NB4 (cell line): ENCODE measurements around the gene RAE1.

Source experiments
- DNase-seq: peaks from one replicate; pipeline ENCODE4 v3.0.0; 2010; ENCODE audit warnings: low read depth
- H3K4me3 ChIP-seq: one replicate; pipeline ENCODE4 v1.5.1; 2011; ENCODE audit warnings: mild to moderate bottlenecking, low read depth, low read length, moderate library complexity
- MYC ChIP-seq: IDR thresholded peaks from 2 replicates; pipeline ENCODE4 v1.6.1; 2011; ENCODE audit warnings: low read depth, low read length
- POLR2A ChIP-seq: IDR thresholded peaks from 2 replicates; pipeline ENCODE4 v1.6.1; 2011; ENCODE audit warnings: mild to moderate bottlenecking; ENCODE audit not compliant: insufficient read length; ENCODE audit errors: extremely low read depth
- TF ChIP-seq, protein P1 (sequence below): IDR thresholded peaks from 2 replicates; pipeline ENCODE4 v1.6.1; 2011; ENCODE audit warnings: low read depth, low read length
- TF ChIP-seq, protein P2 (sequence below): IDR thresholded peaks from one replicate; pipeline ENCODE4 v1.5.1; 2012; ENCODE audit warnings: low read depth, low read length

RAE1 gene

DNA sequence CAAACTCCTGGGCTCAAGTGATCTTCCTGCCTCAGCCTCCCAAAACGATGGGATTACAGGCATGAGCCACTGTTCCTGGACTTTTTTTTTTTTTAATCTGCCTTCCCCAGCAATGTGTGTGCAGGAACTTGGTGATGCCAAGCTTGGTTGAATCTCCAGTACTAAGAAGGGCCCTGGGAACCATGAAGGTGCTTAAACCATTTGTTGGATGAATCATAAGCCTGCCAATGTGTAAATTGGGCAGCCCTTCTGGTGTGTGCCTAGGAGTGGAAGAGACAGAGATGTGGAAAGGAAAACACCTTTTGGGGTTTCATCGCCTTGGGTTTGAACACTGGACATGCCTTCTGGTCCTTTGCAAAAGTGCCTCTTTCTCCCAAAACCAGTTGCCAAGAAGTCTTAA lies 28.6 kb upstream of the RAE1 start:
- DNase-seq, result no peak
- TF ChIP-seq MYC (no peak), POLR2A (no peak)
- TF ChIP-seq, protein P1, sequence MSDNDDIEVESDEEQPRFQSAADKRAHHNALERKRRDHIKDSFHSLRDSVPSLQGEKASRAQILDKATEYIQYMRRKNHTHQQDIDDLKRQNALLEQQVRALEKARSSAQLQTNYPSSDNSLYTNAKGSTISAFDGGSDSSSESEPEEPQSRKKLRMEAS, result no peak
- TF ChIP-seq, protein P2, sequence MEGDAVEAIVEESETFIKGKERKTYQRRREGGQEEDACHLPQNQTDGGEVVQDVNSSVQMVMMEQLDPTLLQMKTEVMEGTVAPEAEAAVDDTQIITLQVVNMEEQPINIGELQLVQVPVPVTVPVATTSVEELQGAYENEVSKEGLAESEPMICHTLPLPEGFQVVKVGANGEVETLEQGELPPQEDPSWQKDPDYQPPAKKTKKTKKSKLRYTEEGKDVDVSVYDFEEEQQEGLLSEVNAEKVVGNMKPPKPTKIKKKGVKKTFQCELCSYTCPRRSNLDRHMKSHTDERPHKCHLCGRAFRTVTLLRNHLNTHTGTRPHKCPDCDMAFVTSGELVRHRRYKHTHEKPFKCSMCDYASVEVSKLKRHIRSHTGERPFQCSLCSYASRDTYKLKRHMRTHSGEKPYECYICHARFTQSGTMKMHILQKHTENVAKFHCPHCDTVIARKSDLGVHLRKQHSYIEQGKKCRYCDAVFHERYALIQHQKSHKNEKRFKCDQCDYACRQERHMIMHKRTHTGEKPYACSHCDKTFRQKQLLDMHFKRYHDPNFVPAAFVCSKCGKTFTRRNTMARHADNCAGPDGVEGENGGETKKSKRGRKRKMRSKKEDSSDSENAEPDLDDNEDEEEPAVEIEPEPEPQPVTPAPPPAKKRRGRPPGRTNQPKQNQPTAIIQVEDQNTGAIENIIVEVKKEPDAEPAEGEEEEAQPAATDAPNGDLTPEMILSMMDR, result no peak
- H3K4me3 ChIP-seq, result no peak overlapping the region

DNA sequence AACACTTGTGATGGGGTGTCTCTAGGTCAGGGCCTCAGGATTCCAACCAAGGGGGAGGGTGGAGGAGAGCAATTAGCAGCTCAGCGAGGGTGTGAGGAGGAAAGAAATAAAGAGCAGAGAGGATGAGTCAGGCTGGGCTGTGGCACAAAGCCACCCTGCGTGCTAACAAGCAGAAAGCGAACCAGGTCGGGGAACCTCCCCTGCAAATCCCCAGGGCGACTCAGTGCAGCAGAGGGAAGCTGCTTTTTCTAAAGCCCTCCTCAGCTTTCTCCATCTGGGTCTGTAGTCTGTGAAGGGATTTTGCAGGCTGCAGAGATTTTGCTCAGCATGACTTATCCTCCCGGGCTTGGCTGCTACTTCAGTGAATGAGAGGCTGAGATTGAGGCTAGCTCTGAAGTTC lies 28.0 kb upstream of the RAE1 start:
- TF ChIP-seq, protein P2, result no peak
- TF ChIP-seq, protein P1, result no peak
- TF ChIP-seq MYC (no peak), POLR2A (no peak)
- no peak overlapping the region for H3K4me3 ChIP-seq
- DNase-seq, result peak; percentile 86

DNA sequence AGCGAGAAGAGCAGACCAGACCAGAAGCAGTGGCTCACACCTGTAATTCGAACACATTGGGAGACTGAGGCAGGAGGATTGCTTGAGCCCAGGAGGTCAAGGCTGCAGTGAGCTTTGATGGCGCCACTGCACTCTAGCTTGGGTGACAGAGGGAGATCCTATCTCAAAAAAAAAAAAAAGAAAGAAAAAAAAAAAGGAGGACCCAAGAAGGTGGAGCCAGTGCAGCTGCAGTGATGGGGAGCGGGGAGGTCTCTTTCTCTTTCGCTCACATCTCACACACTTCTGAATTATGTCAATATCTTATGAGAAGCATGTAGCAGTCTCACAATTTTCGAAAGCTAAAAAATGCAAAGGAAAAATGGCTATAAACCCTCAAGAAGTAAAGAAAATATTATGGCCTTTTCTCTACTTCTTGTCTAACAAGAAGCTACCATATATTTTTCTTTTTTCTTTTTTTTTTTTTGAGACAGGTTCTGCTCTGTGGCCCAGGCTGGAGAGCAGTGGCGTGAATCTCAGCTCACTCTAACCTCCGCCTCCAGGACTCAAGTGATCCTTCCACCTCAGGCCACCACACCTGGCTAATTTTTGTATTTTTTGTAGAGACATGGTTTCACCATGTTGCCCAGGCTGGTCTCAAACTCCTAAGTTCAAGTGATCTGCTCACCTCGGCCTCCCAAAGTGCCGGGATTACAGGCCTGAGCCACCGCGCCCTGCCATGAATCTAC lies 25.3 kb upstream of the RAE1 start:
- no peak overlapping the region for H3K4me3 ChIP-seq
- no peak for DNase-seq
- TF ChIP-seq, protein P2, result no peak
- TF ChIP-seq, protein P1, result no peak
- TF ChIP-seq MYC (no peak), POLR2A (no peak)

DNA sequence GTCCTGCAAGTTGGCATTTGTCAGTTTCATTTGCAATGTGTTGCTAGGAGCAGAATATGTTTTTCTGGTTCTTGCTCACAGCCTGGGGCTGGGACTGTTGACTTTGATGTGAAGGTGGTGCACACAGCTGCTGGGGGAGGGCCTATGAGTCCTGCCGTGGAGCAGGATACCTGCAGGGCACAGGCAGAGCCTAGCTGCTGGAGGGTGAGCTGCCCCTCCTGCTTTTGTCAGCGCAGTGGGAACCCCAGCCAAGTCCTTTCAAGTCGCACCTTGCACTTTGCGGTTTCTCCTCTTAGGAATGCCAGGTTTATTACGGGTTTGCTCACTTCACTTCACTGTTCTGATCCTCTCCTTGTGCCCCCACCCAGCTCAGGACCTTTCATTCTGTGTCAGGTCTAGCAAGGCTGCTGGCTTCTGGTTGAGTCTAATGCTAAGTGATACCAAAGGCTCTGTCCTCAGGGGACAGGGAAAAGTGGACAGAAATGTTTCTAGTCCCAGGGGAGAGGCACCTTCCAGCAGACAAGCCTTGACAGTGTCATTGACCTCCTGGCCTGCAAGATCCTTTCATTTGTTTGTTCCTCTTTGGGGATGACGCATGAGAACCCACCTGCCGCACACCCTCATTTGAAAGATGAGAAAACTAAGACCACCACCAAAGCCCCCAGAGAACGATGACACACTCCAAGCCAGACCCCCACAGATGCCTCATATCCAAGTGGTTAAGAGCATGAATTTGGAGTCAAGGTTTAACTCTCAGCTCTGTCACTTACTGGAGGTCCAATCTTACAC lies 24.2 kb upstream of the RAE1 start:
- TF ChIP-seq POLR2A (no peak), MYC (no peak)
- TF ChIP-seq, protein P2, result no peak
- TF ChIP-seq, protein P1, result no peak
- H3K4me3 ChIP-seq, result no peak overlapping the region
- no peak for DNase-seq

DNA sequence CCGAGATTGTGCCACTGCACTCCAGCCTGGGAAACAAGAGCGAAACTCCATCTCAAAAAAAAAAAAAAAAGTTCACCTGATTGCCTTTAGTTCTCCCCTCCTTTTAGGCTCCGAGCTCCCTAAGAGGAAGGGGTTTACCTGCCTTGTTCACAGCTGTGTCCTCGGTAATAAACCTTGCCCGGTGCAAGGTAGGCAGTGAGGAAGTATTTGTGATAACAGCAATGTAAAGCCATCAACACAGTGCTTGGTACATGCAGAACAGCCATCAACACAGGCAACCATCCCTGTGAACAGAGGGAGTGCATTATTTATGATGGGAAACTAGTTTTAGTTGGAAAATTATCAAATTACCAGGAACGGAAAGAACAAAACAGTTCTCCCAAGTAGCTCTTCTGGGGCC lies 23.2 kb upstream of the RAE1 start:
- TF ChIP-seq, protein P2, result no peak
- no peak for TF ChIP-seq MYC
- TF ChIP-seq POLR2A, result no peak
- TF ChIP-seq, protein P1, result no peak

More for the DNA sequence above, 23.2 kb upstream of the RAE1 start:
- DNase-seq, result no peak
- H3K4me3 ChIP-seq, result no peak overlapping the region
